Gastrocnemius medialis (tissue), 4 donors: ENCODE results near the gene TAX1BP3. TPM values are rescaled to one million over a fixed set of nuclear protein-coding genes. Genes with fewer than 3 reads are reported as not detected.

Experiments used
- ATAC-seq, 2 donors: fragments of 150-250 bp; one replicate each; pipeline ENCODE4 v1.9.1; 2016
- DNase-seq, 2 donors: peaks; one replicate each; pipeline ENCODE4 v3.0.0-alpha.2; 2019
- H3K27ac ChIP-seq, 4 donors: fragments of 200-600 bp; sonication (generic); 1 replicate in 1 of 4; 2 replicates in 3 of 4; pipeline ENCODE4 v1.5.1; 2016 to 2018; ENCODE audit warnings: mild to moderate bottlenecking in 2 of 4, moderate library complexity in 1 of 4
- H3K27me3 ChIP-seq, 3 donors: fragments of 200-600 bp; sonication (generic) in 2 of 3; 1 replicate in 1 of 3; 2 replicates in 2 of 3; pipeline versions ENCODE4 v1.5.1 to v1.6.0; 2016 to 2019; ENCODE audit warnings: mild to moderate bottlenecking in 1 of 3, moderate library complexity in 1 of 3
- H3K36me3 ChIP-seq, 2 donors: fragments of 200-600 bp; sonication (generic) in 1 of 2; one replicate each; pipeline ENCODE4 v1.5.1; 2017 to 2018
- H3K4me1 ChIP-seq, 2 donors: fragments of 200-600 bp; sonication (generic) in 1 of 2; one replicate each; pipeline ENCODE4 v1.5.1; 2016 to 2017; ENCODE audit warnings: mild to moderate bottlenecking in 2 of 2
- H3K4me3 ChIP-seq, 4 donors: fragments of 200-600 bp; sonication (generic) in 3 of 4; 1 replicate in 1 of 4; 2 replicates in 3 of 4; pipeline ENCODE4 v1.5.1; 2016 to 2019; ENCODE audit warnings: mild to moderate bottlenecking in 2 of 4
- H3K9me3 ChIP-seq, 3 donors: fragments of 200-600 bp; sonication (generic) in 2 of 3; 1 replicate in 1 of 3; 2 replicates in 2 of 3; pipeline ENCODE4 v1.5.1; 2016 to 2019
- CTCF ChIP-seq, 5 experiments: fragments of 450-650 bp in 3 of 5; fragments of 200-600 bp in 2 of 5; sonication (generic) in 2 of 5; IDR thresholded peaks in 4 of 5; conservative IDR thresholded peaks in 1 of 5; 1 replicate in 4 of 5; 2 replicates in 1 of 5; pipeline ENCODE4 v1.5.1; 2016 to 2019; ENCODE audit warnings: antibody characterized with exemption in 5 of 5, mild to moderate bottlenecking in 3 of 5, moderate library complexity in 3 of 5
- POLR2A ChIP-seq, 2 donors: fragments of 450-650 bp; IDR thresholded peaks; one replicate each; pipeline ENCODE4 v1.6.1; 2017; ENCODE audit warnings: antibody characterized with exemption in 2 of 2, mild to moderate bottlenecking in 2 of 2, moderate library complexity in 2 of 2
- in situ Hi-C, 4 donors: fragments of 200-750 bp; cut with MboI; loops; one replicate each; pipeline versions ENCODE4 v1.15.0 to v1.8.0; 2017; ENCODE audit warnings: low sequenced_read_pairs in 4 of 4
- intact Hi-C: fragments of 100-400 bp; cut with DNase I; formaldehyde crosslinking; loops from one replicate; pipeline ENCODE4 v1.15.1; 2023; ENCODE audit warnings: low total_unique reads
- total RNA-seq, 4 donors: library from RNA; depleted of rRNA; stranded (reverse); fragments of >200 nt; gene quantifications; one replicate each; pipeline versions ENCODE4 v1.1.0 to v1.2.3, GENCODE V29; 2016

The TAX1BP3 gene
- total RNA-seq, 4 donors from 2014 or later = 24.1 to 45.1 (median 33.8) TPM

DNA sequence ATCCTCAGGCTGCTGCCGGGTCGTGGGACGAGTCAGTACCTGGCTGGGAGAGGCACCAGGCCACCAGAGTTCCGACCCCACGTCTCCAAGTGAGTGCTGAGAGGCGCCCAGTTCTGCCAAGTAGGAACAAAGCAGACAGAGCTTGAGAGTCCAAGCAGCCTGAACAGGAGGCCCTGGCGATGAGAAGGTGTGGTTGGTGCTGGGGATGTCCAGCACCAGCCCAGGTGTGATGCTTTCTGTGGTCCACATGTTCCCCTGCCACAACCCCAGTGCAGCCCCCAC, 10.8 kb downstream of the TAX1BP3 start:
- intact Hi-C loops (no loop called here), in situ Hi-C loops (no loop called here)
- no peak for TF ChIP-seq POLR2A (IDR thresholded peaks at IDR 0.05)
- no peak for TF ChIP-seq CTCF (IDR thresholded peaks at IDR 0.05 in 4 of 5, conservative IDR thresholded peaks at IDR 0.05 in 1 of 5)
- Histone ChIP-seq H3K9me3 (no peaks in the 10 kb centered on the region), H3K27ac (no peak overlapping the region), H3K4me3 (no peak overlapping the region), H3K4me1 (peaks cover 9 to 23% of the 10 kb centered on the region in 2 donors), H3K36me3 (peaks cover 0 to 29% of the 10 kb centered on the region in 2 donors), H3K27me3 (no peaks in the 10 kb centered on the region)
- ATAC-seq (no peak), DNase-seq (no peak)

GRCh38 chr17:3656755-3657587, 11.4 kb downstream of the TAX1BP3 start:
- in situ Hi-C loops = no loop called here
- DNase-seq (no peak), ATAC-seq (no peak)
- H3K9me3 ChIP-seq = no peaks in the 10 kb centered on the region
- intact Hi-C loops = no loop called here
- H3K4me3 ChIP-seq = no peak overlapping the region
- TF ChIP-seq CTCF (IDR thresholded peaks at IDR 0.05 in 4 of 5, conservative IDR thresholded peaks at IDR 0.05 in 1 of 5) (no peak), POLR2A (IDR thresholded peaks at IDR 0.05) (no peak)
- peaks cover 0 to 26% of the 10 kb centered on the region in 2 donors for H3K36me3 ChIP-seq
- no peaks in the 10 kb centered on the region for H3K27me3 ChIP-seq
- no peak overlapping the region for H3K27ac ChIP-seq
- peaks cover 9 to 23% of the 10 kb centered on the region in 2 donors for H3K4me1 ChIP-seq

DNA sequence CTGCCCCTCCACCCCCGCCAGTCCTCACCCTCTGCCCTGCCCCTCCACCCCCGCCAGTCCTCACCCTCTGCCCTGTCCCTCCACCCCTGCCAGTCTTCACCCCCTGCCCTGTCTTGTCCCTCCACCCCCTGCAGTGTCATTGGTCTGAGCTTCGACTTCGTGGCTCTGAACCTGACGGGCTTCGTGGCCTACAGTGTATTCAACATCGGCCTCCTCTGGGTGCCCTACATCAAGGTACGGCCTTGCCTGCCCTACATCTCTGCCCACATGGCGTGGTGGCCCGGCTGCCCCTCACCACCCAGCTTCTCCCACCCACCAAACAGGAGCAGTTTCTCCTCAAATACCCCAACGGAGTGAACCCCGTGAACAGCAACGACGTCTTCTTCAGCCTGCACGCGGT, 12.0 kb downstream of the TAX1BP3 start:
- H3K4me1 ChIP-seq = peaks cover 9 to 23% of the 10 kb centered on the region in 2 donors
- peaks cover 0 to 26% of the 10 kb centered on the region in 2 donors for H3K36me3 ChIP-seq
- no peak overlapping the region for H3K4me3 ChIP-seq
- H3K9me3 ChIP-seq = no peaks in the 10 kb centered on the region
- TF ChIP-seq CTCF (IDR thresholded peaks at IDR 0.05 in 4 of 5, conservative IDR thresholded peaks at IDR 0.05 in 1 of 5) = no peak
- TF ChIP-seq POLR2A (IDR thresholded peaks at IDR 0.05) = no peak
- no peaks in the 10 kb centered on the region for H3K27me3 ChIP-seq
- intact Hi-C loops = no loop called here
- in situ Hi-C loops = no loop called here
- DNase-seq (no peak), ATAC-seq (no peak)
- no peak overlapping the region for H3K27ac ChIP-seq

GRCh38 chr17:3655766-3656165, 12.6 kb downstream of the TAX1BP3 start:
- TF ChIP-seq POLR2A (IDR thresholded peaks at IDR 0.05) (no peak), CTCF (IDR thresholded peaks at IDR 0.05 in 4 of 5, conservative IDR thresholded peaks at IDR 0.05 in 1 of 5) (no peak)
- no peak for ATAC-seq
- Histone ChIP-seq H3K4me1 (peaks cover 9 to 23% of the 10 kb centered on the region in 2 donors), H3K4me3 (no peak overlapping the region), H3K36me3 (peaks cover 0 to 26% of the 10 kb centered on the region in 2 donors), H3K9me3 (no peaks in the 10 kb centered on the region), H3K27me3 (no peaks in the 10 kb centered on the region), H3K27ac (no peak overlapping the region)
- no peak for DNase-seq
- in situ Hi-C loops (no loop called here), intact Hi-C loops (no loop called here)
